Measurements from ENCODE around the gene NUP88.
A peak's percentile ranks its signal among the peaks of the same experiment; 100 is the strongest.

The NUP88 gene

GRCh38 chr17:5443728-5444127 is 24.3 kb upstream of the NUP88 start:
- no peak for TF ChIP-seq CTCF (IDR thresholded peaks at IDR 0.05)

DNA sequence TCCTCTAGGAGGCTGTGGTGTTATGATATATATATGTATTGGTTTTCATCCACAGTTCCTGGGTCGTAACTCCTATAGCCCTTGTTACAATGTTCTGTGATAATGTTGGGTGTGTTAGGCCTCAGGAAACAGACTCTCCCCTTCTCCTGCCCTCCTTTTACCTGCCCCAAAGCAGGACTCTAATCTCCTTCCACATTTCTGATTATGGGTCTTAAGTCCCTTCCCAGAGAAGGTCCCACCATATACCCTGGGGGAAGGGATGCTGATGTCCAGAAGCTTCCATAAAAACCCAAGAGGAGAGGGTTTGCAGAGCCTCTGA is 19.9 kb upstream of the NUP88 start:
- peak; percentile 32; the same call in 1 of the 2 replicates for TF ChIP-seq CTCF (IDR thresholded peaks at IDR 0.05)

GRCh38 chr17:5438716-5439445 is 19.4 kb upstream of the NUP88 start, which contains the start of gene C1QBP:
Gene C1QBP, minus strand, starts transcription at chr17:5439155. Its CDS starts 82 bp downstream, at chr17:5439073.
- peak; percentile 99 for TF ChIP-seq CTCF (IDR thresholded peaks at IDR 0.05)

DNA sequence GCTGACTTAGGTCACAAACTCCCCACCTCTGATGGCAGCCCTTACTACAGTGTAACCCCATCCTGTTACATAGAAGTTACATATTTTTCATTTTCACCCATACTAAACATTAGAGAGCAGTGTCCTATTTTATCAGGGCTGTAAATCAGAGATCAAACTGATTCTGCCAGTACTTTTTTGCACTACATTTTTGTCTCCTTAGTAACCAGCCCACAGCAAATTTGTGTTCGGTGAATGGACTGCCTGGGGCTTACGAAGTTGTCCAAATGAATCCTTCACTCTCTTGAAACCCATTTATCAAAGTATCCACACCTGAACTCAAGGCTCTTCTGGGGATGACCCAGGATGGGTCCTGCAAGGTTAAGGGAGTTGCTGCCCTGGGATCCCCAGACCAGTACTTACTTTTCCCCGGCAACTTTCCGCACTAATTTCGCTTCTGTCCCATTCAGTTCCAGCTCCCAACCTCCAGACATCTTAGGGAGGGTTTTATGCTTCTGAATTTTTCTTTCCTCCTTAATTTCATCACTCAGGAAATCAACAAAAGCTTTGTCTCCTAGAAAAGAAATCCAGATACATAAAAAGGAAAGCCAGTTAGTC is 18.4 kb upstream of the NUP88 start:
- TF ChIP-seq CTCF (IDR thresholded peaks at IDR 0.05), result no peak

DNA sequence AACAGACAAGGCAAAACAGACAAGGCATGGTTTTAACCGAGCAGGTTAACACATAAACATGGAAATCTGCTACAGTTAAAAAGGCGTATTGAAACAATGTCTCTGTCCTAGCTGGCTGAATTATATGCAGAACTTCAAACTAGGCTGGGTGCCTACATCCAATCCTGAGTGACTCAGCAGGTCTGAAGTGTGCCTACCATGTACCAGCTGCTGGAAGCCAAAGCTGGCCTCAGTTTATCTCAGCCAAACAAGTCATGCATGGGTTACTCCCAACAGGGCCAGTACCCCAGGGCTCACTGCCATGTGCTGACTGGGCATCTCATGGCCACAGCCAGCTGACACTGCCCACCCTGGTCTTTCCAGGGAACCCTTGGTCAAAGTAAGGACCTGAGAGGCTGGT is 15.5 kb upstream of the NUP88 start:
- TF ChIP-seq CTCF (IDR thresholded peaks at IDR 0.05), result no peak

- no peak for TF ChIP-seq CTCF (IDR thresholded peaks at IDR 0.05)
Observed at GRCh38 chr17:5431949-5432556, 12.6 kb upstream of the NUP88 start.

GRCh38 chr17:5430413-5430999 is 11.0 kb upstream of the NUP88 start:
- TF ChIP-seq CTCF (IDR thresholded peaks at IDR 0.05), result no peak
